NCI-H2029 treated with DMSO at 0.1 percent for 48 hours (cell line): ENCODE data around the gene WWP2.
"Not testable (repeated sequence)": the region's sequence is repeated elsewhere in the genome, so short reads cannot be mapped to it uniquely, and the experiment has no call there.

ENCODE experiments used
- DNase-seq: peaks from one replicate; lab custom pipeline; 2025; lab: John Stamatoyannopoulos, UW

Gene WWP2

GRCh38 chr16:69761983-69762813 lies at the start of gene WWP2:
Gene WWP2 (plus strand): TSS chr16:69762332. CDS start chr16:69787011, 24,679 bp downstream.
- no peak for DNase-seq

GRCh38 chr16:69712914-69713581 lies 49.1 kb upstream of the WWP2 start:
- DNase-seq = no peak

- DNase-seq = no peak
Observed at GRCh38 chr16:69717066-69717465, 45.1 kb upstream of the WWP2 start.

DNA sequence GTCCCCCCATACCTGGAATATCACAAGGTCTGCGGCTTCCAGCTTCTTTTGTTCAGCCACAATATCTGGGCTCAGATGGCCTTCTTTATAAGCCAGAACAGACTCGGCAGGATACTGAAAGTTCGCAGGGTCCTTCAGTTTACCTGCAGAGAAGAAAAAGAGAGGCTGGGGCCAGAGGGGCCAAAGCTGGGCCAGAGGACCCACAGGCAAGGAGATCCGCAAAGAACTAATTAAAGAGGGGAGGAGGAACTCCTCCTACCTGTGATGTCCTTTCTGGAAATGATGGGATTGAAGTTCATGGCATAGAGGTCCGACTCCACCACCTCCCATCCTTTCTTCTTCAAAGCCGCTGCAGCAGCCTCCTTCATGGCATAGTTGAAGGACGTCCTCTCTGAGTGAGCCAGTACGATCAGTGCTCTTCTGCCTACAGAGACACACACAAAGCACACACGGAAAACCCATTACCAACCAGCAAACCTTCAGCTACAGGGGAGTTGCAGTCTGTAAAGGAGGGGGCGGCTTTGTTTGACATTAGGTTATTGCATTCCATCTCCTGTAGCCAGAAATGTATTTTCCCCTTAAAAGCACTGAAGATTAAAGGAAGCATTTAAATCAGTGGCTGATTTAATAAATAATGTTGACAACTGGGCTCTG lies 43.9 kb upstream of the WWP2 start:
- no peak for DNase-seq

GRCh38 chr16:69720822-69721430 lies 41.2 kb upstream of the WWP2 start:
- DNase-seq = no peak

DNA sequence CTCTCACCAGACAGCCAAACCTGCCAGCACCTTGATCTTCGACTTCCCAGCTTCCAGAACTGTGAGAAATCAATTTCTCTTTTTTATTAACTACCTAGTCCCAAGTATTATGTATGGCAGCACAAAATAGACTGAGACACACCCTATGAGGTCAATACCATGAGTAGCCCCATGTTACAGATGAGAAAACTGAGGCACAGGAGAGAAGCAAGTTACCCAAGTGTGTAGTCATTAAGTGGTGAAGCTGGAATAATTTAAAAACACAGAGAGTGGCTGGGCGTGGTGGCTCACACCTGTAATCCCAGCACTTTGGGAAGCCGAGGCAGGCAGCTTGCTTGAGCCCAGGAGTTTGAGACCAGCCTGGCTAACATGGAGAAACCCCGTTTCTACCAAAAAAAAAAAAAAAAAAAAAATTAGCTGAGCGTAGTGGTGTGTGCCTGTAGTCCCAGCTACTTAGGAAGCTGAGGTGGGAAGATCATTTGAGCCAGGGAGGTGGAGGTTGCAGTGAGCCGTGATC lies 40.6 kb upstream of the WWP2 start:
- no peak for DNase-seq

- no peak for DNase-seq
Observed at GRCh38 chr16:69724414-69724873, 37.7 kb upstream of the WWP2 start.

DNA sequence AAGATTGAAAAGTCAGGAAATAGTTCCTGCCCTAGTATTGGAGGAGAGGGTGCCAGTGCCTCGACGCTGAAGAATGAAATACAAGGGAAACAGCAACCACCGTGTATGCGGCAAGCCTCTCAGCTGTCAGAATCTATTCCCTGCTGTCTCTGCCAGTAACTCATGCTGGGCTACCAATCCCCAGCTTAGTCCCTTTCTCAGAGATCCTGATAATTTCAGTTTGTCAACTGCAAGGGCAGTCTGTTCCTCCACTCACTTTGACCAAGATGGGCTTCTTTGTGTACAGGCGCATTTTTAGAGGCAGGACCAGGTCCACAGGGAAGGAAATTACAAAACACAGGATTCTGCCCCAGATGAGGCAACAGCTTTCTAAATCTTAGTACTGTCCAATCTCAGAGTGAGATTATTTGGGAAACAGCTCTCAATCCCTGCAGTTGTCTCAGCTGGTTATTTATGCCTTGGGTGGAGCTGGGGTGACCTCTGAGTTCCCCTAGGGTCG lies 37.1 kb upstream of the WWP2 start:
- no peak for DNase-seq

GRCh38 chr16:69725480-69726312 lies 36.4 kb upstream of the WWP2 start:
- DNase-seq = no peak

DNA sequence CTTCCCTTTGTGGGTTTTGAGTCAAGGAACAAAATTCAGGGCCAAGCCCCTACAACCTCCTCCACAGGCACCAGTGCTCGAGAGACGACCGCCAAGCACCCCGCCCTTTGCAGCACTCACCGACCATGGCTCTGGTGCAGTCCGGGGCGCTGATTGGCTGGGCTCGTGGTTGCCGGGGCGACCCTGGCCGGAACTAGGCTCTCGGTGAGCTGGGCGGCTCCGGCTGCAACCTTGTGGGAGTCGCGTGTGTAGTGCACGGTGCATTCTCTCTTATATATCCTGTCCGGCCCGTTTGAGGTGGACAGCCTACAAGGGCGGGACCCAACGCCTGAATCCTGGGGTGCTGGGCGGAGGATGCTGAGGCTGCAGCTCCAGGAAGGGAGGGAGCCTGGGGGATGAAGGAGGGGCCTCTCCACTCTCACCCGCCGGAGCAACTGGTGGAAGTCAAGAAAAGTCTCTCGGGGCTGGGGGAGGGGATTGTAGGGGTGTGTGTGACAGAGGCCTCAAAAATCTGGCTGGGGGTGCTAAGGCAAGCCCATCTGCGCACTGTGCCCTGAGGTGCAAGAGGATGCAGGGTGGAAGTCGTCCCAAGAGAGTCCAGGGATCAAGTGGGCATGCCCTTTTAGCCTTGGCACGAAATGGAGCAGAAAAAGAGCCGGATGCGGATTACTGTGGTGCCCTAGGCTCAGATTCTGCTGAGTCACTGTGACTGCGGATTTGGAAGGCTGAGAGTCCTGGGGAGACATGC lies 35.6 kb upstream of the WWP2 start, which contains the start of gene NQO1:
Gene NQO1 (minus strand): TSS at position 248 of the 748 bp plus-strand sequence. CDS start 121 bp downstream, at position 127.
- DNase-seq = peak; percentile 70

GRCh38 chr16:69727916-69728270 lies 34.2 kb upstream of the WWP2 start:
- DNase-seq = peak; percentile 63

DNA sequence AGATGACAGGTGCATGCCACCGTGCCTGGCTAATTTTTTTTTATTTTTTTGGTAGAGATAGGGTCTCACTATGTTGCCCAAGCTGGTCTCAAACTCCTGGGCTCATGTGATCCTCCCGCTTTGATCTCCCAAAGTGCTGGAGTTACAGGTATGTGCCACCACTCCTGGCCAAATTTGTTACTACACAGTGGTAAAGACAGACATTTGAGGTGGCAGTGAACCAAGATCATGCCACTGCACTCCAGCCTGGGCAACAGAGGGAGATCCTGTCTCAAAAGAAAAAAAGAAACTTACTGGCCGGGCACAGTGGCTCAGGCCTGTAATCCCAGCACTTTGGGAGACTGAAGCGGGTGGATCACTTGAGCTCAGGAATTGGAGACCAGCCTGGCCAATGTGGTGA lies 33.1 kb upstream of the WWP2 start:
- not testable (repeated sequence) for DNase-seq

DNA sequence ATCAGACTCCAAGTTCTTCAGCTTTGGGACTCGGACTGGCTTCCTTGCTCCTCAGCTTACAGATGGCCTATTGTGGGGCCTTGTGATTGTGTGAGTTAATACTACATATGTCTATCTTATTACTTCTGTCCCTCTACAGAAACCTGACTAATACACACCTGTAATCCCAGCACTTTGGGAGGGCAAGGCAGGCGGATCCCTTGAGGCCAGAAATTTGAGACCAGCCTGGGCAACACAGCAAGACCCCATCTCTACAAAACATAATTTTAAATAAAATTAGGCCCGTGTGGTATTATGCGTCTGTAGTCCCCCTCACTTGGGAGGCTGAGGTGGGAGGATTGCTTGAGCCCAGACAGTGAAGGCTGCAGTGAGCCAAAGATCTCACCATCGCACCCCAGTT lies 30.9 kb upstream of the WWP2 start:
- DNase-seq = not testable (repeated sequence)

GRCh38 chr16:69732101-69732500 lies 30.0 kb upstream of the WWP2 start:
- no peak for DNase-seq

DNA sequence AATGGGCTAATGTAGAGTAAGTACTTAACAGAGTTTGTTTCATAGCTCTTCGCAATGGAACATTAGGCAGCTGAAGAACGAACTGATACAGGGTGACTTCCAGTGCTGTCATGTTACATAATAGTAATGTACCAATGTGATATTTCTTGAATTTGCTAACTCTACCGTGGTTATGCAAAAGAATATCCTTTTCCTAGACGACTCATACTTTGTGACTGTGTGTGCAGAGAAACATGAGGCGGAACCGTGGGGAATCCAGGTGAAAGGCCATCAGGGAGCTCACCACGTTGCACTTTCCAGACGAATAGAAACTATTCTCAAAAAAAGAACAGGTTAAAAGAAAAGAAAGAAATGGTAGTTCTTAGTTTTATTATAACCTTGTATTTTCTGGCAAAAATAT lies 20.6 kb upstream of the WWP2 start:
- DNase-seq = no peak

DNA sequence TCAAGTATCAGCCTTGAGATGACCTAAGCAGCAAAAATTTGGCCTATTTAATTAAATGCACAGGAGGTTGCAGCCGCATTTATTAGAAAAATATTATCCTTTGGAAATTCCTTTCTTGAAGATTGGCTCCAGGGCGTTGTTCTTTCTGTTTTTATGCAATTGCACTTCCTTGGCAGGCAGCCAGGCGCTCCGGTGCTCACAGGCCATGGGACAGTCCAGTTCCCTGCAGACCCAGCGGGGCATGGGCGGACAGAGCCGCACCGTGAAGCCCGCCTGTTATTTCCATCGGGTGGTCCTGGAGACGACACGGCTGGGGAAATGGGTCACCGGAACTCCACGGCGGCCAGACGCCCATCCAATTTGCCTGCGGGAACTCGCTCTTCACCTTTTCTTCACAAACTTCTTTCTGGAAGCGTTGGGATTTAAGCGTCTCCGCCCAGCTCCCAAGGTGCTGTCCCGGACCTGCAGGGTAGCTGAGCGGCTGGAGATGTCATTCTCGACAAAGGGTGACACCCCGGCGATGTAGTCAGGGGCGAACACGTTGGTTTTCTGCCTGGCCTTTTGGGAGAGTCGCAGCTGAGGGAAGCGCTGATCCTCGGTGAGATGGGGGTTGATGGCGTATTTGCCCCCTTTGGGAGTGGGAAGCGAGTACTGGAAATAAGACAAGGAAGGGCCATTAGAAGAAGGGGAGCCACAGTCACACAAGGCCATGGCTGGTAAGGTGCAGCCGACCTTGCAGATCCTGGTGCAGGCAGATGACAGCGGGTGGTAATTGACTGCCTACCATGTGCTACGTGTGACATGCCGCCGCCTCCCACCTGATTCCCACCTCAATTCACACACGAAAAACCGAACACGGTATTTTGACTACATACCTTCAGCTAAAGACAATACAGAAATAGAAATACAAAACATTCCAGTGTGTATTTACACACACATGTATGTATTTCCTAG lies 19.9 kb upstream of the WWP2 start:
- DNase-seq = no peak

DNA sequence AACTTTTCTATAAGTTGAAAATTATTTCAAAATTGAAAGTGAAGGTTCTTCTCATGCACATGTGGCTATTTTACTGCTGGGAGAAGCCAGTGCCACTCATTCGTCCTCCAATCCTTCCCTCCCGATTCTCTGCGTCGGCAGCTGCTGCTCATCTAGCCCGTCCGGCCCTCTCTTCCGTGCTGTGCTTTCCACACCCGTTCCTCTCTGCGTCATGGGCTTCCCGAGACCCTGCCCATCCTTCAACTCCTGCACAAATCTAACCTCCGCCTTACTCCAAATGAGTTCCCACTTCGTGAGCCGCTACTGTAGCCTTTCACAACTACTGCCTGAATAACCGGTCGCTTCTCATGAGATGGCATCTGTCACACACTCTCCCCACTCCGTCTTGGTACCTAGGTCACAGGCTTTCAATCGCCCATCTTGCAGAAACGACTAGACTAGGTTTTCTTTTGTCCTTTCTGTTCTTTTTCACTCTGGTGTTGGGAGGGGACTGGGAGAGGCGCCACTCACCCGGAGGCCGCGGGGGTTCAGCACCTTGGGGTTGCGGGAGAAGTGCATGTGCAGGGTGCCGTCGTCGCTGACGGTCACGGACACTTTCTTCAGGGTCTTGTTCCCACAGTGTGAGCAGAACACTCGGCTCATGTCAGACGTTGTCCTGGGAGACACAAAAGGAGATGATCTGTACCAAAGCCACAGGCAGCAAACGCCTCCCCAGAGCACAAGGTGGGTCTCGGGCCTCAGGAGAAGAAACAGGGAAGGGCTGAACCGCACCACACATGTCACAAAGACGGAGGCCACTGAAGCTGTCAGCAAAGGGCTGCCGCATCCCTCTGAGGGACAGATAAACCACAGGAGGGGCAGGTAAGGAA lies 17.5 kb upstream of the WWP2 start:
- DNase-seq = no peak

DNA sequence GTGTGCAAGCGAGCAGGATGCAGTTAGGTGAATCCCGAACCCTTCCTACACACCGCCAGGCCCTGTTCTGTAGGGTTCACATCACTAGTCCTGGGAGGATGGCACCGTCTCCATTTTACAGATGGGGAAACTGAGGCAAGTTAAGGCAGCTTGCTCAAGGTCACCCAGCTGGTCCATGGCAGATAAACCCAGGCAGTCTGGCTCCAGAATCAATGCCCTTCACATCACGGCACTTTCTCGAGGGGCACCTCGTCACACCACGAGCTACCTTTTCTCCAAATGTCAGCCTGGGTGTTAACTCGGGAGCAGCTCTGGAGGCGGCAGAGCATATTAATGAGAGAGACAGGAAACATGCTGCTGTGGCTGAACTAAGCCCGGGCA lies 16.9 kb upstream of the WWP2 start:
- DNase-seq = no peak
